B cell (primary cell): ENCODE data around the gene COLEC12. TPM values are rescaled to one million over a fixed set of nuclear protein-coding genes. Genes with fewer than 3 reads are reported as not detected.

Experiments
- ATAC-seq: fragments of 200-7000 bp; cut with Tn5 transposase; one replicate; pipeline ENCODE4 v1.10.0; 2021; ENCODE audit warnings: low read depth, mild to moderate bottlenecking, moderate number of reproducible peaks, moderate library complexity
- CTCF ChIA-PET: fragments of 350-600 bp; sonication (Branson Sonifier 250); formaldehyde crosslinking; loops from one replicate; lab custom pipeline; 2021; ENCODE audit warnings: antibody characterized with exemption, inconsistent platforms; lab: Charles Lee
- POLR2A ChIA-PET: fragments of 350-600 bp; sonication (Branson Sonifier 250); formaldehyde crosslinking; loops from one replicate; lab custom pipeline; 2021; ENCODE audit warnings: antibody characterized with exemption; lab: Charles Lee
- DNase-seq: peaks from one replicate; pipeline ENCODE4 v3.0.0; 2013
- H2AFZ ChIP-seq: 2 replicates; pipeline ENCODE4 v1.6.1; 2012; ENCODE audit warnings: mild to moderate bottlenecking, low read depth, low read length; ENCODE audit not compliant: insufficient read depth, poor library complexity, severe bottlenecking
- H3K27ac ChIP-seq, 2 donors: 1 replicate in 1 of 2; 2 replicates in 1 of 2; pipeline ENCODE4 v1.5.1; 2012 to 2013; ENCODE audit warnings: low read length in 2 of 2, mild to moderate bottlenecking in 2 of 2, moderate library complexity in 1 of 2
- H3K27me3 ChIP-seq, 4 experiments: fragments of 200-600 bp in 1 of 4; sonication (generic) in 1 of 4; replicated peaks in 1 of 4; 1 replicate in 2 of 4; 2 replicates in 2 of 4; pipeline versions ENCODE4 v1.6.1 to v1.7.0; 2013 to 2016; ENCODE audit warnings: low read length in 3 of 4, mild to moderate bottlenecking in 2 of 4, mixed read lengths in 1 of 4, moderate library complexity in 1 of 4; ENCODE audit not compliant: insufficient read depth in 4 of 4, control insufficient read depth in 3 of 4; ENCODE audit errors: control extremely low read depth in 1 of 4
- H3K36me3 ChIP-seq, 2 experiments: replicated peaks in 1 of 2; 1 replicate in 1 of 2; 2 replicates in 1 of 2; pipeline versions ENCODE4 v1.6.1 to v1.7.1; 2013; ENCODE audit warnings: low read length in 1 of 2; ENCODE audit not compliant: insufficient read depth in 2 of 2, control insufficient read depth in 1 of 2; ENCODE audit errors: control extremely low read depth in 1 of 2, extremely low read depth in 1 of 2
- H3K4me1 ChIP-seq, 2 donors: fragments of 200-600 bp in 1 of 2; sonication (generic) in 1 of 2; 1 replicate in 1 of 2; 2 replicates in 1 of 2; pipeline versions ENCODE4 v1.5.1 to v1.6.1; 2013 to 2017; ENCODE audit warnings: low read length in 2 of 2; ENCODE audit not compliant: control insufficient read depth in 2 of 2, insufficient read depth in 2 of 2
- H3K4me2 ChIP-seq: replicated peaks from 2 replicates; pipeline ENCODE3; 2012; ENCODE audit warnings: mild to moderate bottlenecking, low read depth, low read length; ENCODE audit not compliant: poor library complexity, severe bottlenecking
- H3K4me3 ChIP-seq, 5 experiments: fragments of 200-600 bp in 1 of 5; sonication (generic) in 1 of 5; 1 replicate in 3 of 5; 2 replicates in 2 of 5; pipeline versions ENCODE4 v1.5.1 to v1.7.0; 2011 to 2016; ENCODE audit warnings: low read length in 4 of 5, mild to moderate bottlenecking in 4 of 5, low read depth in 2 of 5, control low read depth in 1 of 5, moderate library complexity in 1 of 5; ENCODE audit not compliant: insufficient read depth in 1 of 5; ENCODE audit errors: control extremely low read depth in 1 of 5, extremely low read depth in 1 of 5
- H3K79me2 ChIP-seq: fragments of 200-600 bp; sonication (generic); one replicate; pipeline ENCODE4 v1.6.0; 2016; ENCODE audit warnings: low read length; ENCODE audit not compliant: control insufficient read depth, insufficient read depth
- H3K9ac ChIP-seq: fragments of 200-600 bp; sonication (generic); 2 replicates; pipeline ENCODE4 v1.6.1; 2017; ENCODE audit warnings: mild to moderate bottlenecking, low read length, moderate library complexity
- H3K9me3 ChIP-seq, 3 donors: one replicate each; pipeline versions ENCODE4 v1.6.1 to v1.7.1; 2013; ENCODE audit warnings: low read length in 2 of 3; ENCODE audit not compliant: control insufficient read depth in 2 of 3, insufficient read depth in 1 of 3; ENCODE audit errors: control extremely low read depth in 1 of 3
- H4K20me1 ChIP-seq: 2 replicates; pipeline ENCODE4 v1.6.0; 2012; ENCODE audit warnings: mild to moderate bottlenecking, low read length; ENCODE audit not compliant: insufficient read depth, control insufficient read depth, poor library complexity, severe bottlenecking
- H3K27ac Mint-ChIP-seq: one replicate; pipeline ENCODE4 v1.8.0; 2021; ENCODE audit warnings: mixed read lengths
- H3K27me3 Mint-ChIP-seq: one replicate; pipeline ENCODE4 v1.8.0; 2021; ENCODE audit warnings: mixed read lengths
- H3K4me1 Mint-ChIP-seq: one replicate; pipeline ENCODE4 v1.8.0; 2021; ENCODE audit warnings: mixed read lengths
- H3K4me3 Mint-ChIP-seq: one replicate; pipeline ENCODE4 v1.8.0; 2021; ENCODE audit warnings: mixed read lengths
- H3K9me3 Mint-ChIP-seq: one replicate; pipeline ENCODE4 v1.8.0; 2022; ENCODE audit warnings: mixed read lengths; ENCODE audit not compliant: insufficient read depth
- EZH2 ChIP-seq: IDR thresholded peaks from 2 replicates; pipeline ENCODE4 v1.6.1; 2012; ENCODE audit warnings: borderline replicate concordance, low read depth, mild to moderate bottlenecking, moderate library complexity, low read length; ENCODE audit not compliant: insufficient read depth, poor library complexity, severe bottlenecking
- WGBS: methylation state at CpG from one replicate; pipeline ENCODE4 v1.1.5; 2013; ENCODE audit warnings: missing lambda C conversion rate; ENCODE audit not compliant: insufficient coverage; 5-methylcytosine and 5-hydroxymethylcytosine counted together
- intact Hi-C: fragments of 100-400 bp; cut with micrococcal nuclease; formaldehyde crosslinking; loops from one replicate; pipeline ENCODE4 v1.10.0; 2022
- polyA plus RNA-seq: library from polyadenylated mRNA; depleted of rRNA; stranded (reverse); fragments of >200 nt; gene quantifications from 2 replicates; pipeline ENCODE4 v1.2.3, GENCODE V29; 2012
- total RNA-seq, 2 donors: library from RNA; stranded (reverse); fragments of 120-200 nt in 1 of 2; gene quantifications; 1 replicate in 1 of 2; 2 replicates in 1 of 2; pipeline versions ENCODE4 v1.2.3 to v1.2.4, GENCODE V29; 2013 to 2022
- TF ChIP-seq, protein P1 (sequence below): fragments of 200-600 bp; IDR thresholded peaks from one replicate; pipeline ENCODE4 v1.8.0; 2022; ENCODE audit warnings: antibody characterized with exemption, mild to moderate bottlenecking

COLEC12 gene
- total and polyA plus RNA-seq, 2 donors (not counting 1 experiment from before 2014, with no cell fraction given), result not detected

DNA sequence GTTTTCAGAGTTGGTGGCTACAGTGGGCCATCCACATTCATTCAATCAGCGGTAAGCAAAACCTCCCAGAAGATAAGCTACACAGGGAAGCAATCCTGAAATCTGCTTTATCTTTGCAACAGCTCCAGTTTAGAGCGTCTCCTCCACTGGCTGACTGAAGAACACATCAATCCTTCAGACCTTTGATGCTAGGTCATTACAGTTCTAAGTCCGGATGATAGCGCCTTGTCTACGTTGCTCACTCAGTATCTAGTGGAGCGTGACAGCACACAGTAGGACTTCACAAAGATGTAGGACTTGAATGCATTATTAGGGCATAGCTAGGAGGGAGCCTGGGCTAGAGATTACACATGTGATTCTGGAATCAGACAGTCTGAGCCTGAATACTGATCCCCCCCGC lies 5.0 kb downstream of the COLEC12 start:
- H3K4me1 ChIP-seq, result peaks cover 5% of the 10 kb centered on the region in 2 donors
- H3K27me3 Mint-ChIP-seq, result peaks cover 36% of the 10 kb centered on the region
- no peaks in the 10 kb centered on the region for H3K9me3 Mint-ChIP-seq
- no peak overlapping the region for H3K9ac ChIP-seq
- intact Hi-C loops, result no loop called here
- WGBS, result 89% methylated on average over 6 of the region's 7 CpGs
- no peaks in the 10 kb centered on the region for H3K79me2 ChIP-seq
- H2AFZ ChIP-seq, result no peak overlapping the region
- no peaks in the 10 kb centered on the region for H4K20me1 ChIP-seq
- H3K36me3 ChIP-seq, result no peaks in the 10 kb centered on the region
- H3K9me3 ChIP-seq, result no peaks in the 10 kb centered on the region
- ATAC-seq (no peak), DNase-seq (no peak)
- no peaks in the 10 kb centered on the region for H3K4me1 Mint-ChIP-seq
- no peak overlapping the region for H3K4me3 Mint-ChIP-seq
- no peak overlapping the region for H3K4me3 ChIP-seq
- no peak overlapping the region for H3K27ac ChIP-seq
- TF ChIP-seq EZH2, result no peak
- TF ChIP-seq, protein P1, sequence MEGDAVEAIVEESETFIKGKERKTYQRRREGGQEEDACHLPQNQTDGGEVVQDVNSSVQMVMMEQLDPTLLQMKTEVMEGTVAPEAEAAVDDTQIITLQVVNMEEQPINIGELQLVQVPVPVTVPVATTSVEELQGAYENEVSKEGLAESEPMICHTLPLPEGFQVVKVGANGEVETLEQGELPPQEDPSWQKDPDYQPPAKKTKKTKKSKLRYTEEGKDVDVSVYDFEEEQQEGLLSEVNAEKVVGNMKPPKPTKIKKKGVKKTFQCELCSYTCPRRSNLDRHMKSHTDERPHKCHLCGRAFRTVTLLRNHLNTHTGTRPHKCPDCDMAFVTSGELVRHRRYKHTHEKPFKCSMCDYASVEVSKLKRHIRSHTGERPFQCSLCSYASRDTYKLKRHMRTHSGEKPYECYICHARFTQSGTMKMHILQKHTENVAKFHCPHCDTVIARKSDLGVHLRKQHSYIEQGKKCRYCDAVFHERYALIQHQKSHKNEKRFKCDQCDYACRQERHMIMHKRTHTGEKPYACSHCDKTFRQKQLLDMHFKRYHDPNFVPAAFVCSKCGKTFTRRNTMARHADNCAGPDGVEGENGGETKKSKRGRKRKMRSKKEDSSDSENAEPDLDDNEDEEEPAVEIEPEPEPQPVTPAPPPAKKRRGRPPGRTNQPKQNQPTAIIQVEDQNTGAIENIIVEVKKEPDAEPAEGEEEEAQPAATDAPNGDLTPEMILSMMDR, result no peak
- H3K4me2 ChIP-seq, result no peak overlapping the region
- POLR2A ChIA-PET, result no interaction called here
- CTCF ChIA-PET, result no interaction called here
- no peak overlapping the region for H3K27ac Mint-ChIP-seq
- peaks cover 0 to 14% (median 7%) of the 10 kb centered on the region in 4 experiments for H3K27me3 ChIP-seq

DNA sequence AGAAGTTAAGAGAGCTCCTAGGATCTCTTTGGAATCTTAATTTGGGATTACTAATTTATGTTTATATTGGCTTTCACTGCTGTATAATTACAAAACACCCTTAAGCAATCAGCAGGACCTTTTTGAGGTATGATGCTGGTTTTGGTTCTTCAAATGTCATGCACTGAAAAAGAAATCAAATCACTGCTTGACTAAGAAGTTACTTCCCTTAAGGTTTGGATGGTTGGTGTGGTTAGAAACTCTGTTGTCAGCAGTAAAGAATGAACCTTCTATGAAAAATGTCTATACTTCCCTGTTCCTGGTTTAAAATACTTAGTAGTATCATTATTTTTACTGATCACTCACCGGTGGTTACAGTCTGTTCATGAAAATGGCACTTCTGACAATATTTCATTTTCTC lies 5.5 kb downstream of the COLEC12 start:
- Histone ChIP-seq H4K20me1 (no peaks in the 10 kb centered on the region), H3K79me2 (no peaks in the 10 kb centered on the region), H3K9me3 (no peaks in the 10 kb centered on the region), H3K4me2 (no peak overlapping the region), H3K4me3 (no peak overlapping the region), H3K4me1 (peaks cover 4 to 5% of the 10 kb centered on the region in 2 donors), H3K36me3 (no peaks in the 10 kb centered on the region), H2AFZ (no peak overlapping the region), H3K9ac (no peak overlapping the region), H3K27me3 (peaks cover 0 to 13% (median 7%) of the 10 kb centered on the region in 4 experiments), H3K27ac (no peak overlapping the region)
- 60% methylated on average over 1 of the region's 1 CpG for WGBS
- intact Hi-C loops, result no loop called here
- Mint-ChIP-seq H3K4me1 (no peaks in the 10 kb centered on the region), H3K27me3 (peaks cover 36% of the 10 kb centered on the region), H3K9me3 (no peaks in the 10 kb centered on the region), H3K4me3 (no peak overlapping the region), H3K27ac (no peak overlapping the region)
- no peak for ATAC-seq
- ChIA-PET CTCF (no interaction called here), POLR2A (no interaction called here)
- TF ChIP-seq EZH2, result no peak
- TF ChIP-seq, protein P1, result no peak
- no peak for DNase-seq
